K562 (cell line): ENCODE results near the gene SLC25A21. TPM values are rescaled to one million over a fixed set of nuclear protein-coding genes. Genes with fewer than 3 reads are reported as not detected.

Source experiments
- ATAC-seq: fragments of 200-7000 bp; cut with Tn5 transposase; 3 replicates; pipeline ENCODE4 v1.9.1; 2020; ENCODE audit warnings: moderate library complexity
- BruUV-seq: library from RNA; stranded (reverse); fragments of 400-500 nt; replicated peaks from 2 replicates; lab custom pipeline; 2021; lab: Mats Ljungman, UMichigan
- CTCF ChIA-PET: fragments of 300-600 bp; formaldehyde crosslinking; extraction: SDS; loops from one replicate; lab custom pipeline; 2021; ENCODE audit warnings: low intra/inter-chr PET ratio; lab: Yijun Ruan, JAX
- POLR2A ChIA-PET: fragments of 300-600, 350-650 bp; sonication (Branson Sonifier 250); formaldehyde crosslinking; extraction: SDS; loops from one replicate; lab custom pipeline; 2021; ENCODE audit warnings: antibody characterized with exemption, inconsistent platforms; lab: Yijun Ruan, JAX
- DNase-seq, 4 experiments: peaks; one replicate each; pipeline versions ENCODE4 v3.0.0 to v3.0.0-alpha.2; 2011 to 2018; ENCODE audit warnings: low spot score in 3 of 4, mixed read lengths in 3 of 4; ENCODE audit errors: extremely low read depth in 1 of 4
- FAIRE-seq: peaks from 2 replicates; lab custom pipeline; 2011; peaks lifted over from hg19 to GRCh38; lab: Jason Lieb, UNC
- H2AFZ ChIP-seq: 2 replicates; pipeline ENCODE4 v1.6.0; 2011; ENCODE audit warnings: low read depth, low read length, control low read depth, inconsistent platforms
- H3K27ac ChIP-seq: fragments of 200-600 bp; 3 replicates; pipeline ENCODE4 v1.8.0; 2011; ENCODE audit warnings: low read depth, mild to moderate bottlenecking, control low read depth, inconsistent platforms, low read length, moderate library complexity, mixed read lengths; ENCODE audit errors: extremely low read depth
- H3K27me3 ChIP-seq, 2 experiments: fragments of 300-600 bp in 1 of 2; 2 replicates in 1 of 2; 3 replicates in 1 of 2; pipeline versions ENCODE4 v1.6.0 to v1.8.0; 2011; ENCODE audit warnings: inconsistent platforms in 2 of 2, low read length in 2 of 2, mild to moderate bottlenecking in 1 of 2, mixed read lengths in 1 of 2, moderate library complexity in 1 of 2; ENCODE audit not compliant: control insufficient read depth in 2 of 2, insufficient read depth in 2 of 2
- H3K36me3 ChIP-seq: fragments of 300-600 bp; 3 replicates; pipeline ENCODE4 v1.8.0; 2011; ENCODE audit warnings: mild to moderate bottlenecking, low read length, inconsistent platforms; ENCODE audit not compliant: control insufficient read depth, insufficient read depth
- H3K4me1 ChIP-seq, 2 experiments: fragments of 200-600 bp in 1 of 2; replicated peaks in 1 of 2; 2 replicates in 1 of 2; 3 replicates in 1 of 2; pipeline versions ENCODE4 v1.5.1 to v1.8.0; 2011; ENCODE audit warnings: inconsistent platforms in 2 of 2, low read length in 2 of 2, mild to moderate bottlenecking in 1 of 2, mixed read lengths in 1 of 2, moderate library complexity in 1 of 2; ENCODE audit not compliant: control insufficient read depth in 2 of 2, insufficient read depth in 2 of 2
- H3K4me2 ChIP-seq: 2 replicates; pipeline ENCODE4 v1.6.1; 2011; ENCODE audit warnings: low read length, control low read depth, inconsistent platforms, mixed read lengths; ENCODE audit not compliant: insufficient read depth
- H3K4me3 ChIP-seq: fragments of 200-600 bp; sonication (generic), shearing (Covaris generic); 2 replicates; pipeline ENCODE4 v1.5.1; 2016; ENCODE audit warnings: control low read depth, inconsistent platforms
- H3K79me2 ChIP-seq: fragments of 200-600 bp; 3 replicates; pipeline ENCODE4 v1.8.0; 2011; ENCODE audit warnings: low read length, inconsistent platforms; ENCODE audit not compliant: control insufficient read depth, insufficient read depth
- H3K9ac ChIP-seq, 2 experiments: 2 replicates each; pipeline versions ENCODE4 v1.6.0 to v1.6.1; 2011; ENCODE audit warnings: low read depth in 2 of 2, low read length in 2 of 2, control low read depth in 1 of 2, inconsistent platforms in 1 of 2, mild to moderate bottlenecking in 1 of 2, mixed read lengths in 1 of 2; ENCODE audit not compliant: insufficient read depth in 1 of 2
- H3K9me1 ChIP-seq: one replicate; pipeline ENCODE4 v1.6.0; 2011; ENCODE audit warnings: inconsistent platforms, mild to moderate bottlenecking, low read length, moderate library complexity; ENCODE audit not compliant: control insufficient read depth, insufficient read depth
- H3K9me3 ChIP-seq: replicated peaks from 2 replicates; pipeline ENCODE4 v1.5.1; 2011; ENCODE audit warnings: low read depth, low read length, inconsistent platforms; ENCODE audit not compliant: control insufficient read depth, insufficient read depth
- H4K20me1 ChIP-seq: replicated peaks from 2 replicates; pipeline ENCODE4 v1.6.1; 2011; ENCODE audit warnings: low read length, inconsistent platforms, mixed read lengths; ENCODE audit not compliant: control insufficient read depth, insufficient read depth
- EP400 ChIP-seq: fragments of 450-650 bp; IDR thresholded peaks from 2 replicates; pipeline ENCODE4 v1.6.1; 2017; ENCODE audit warnings: antibody characterized with exemption, mild to moderate bottlenecking, moderate library complexity
- EZH2 ChIP-seq: IDR thresholded peaks from 2 replicates; pipeline ENCODE4 v1.6.1; 2012; ENCODE audit warnings: low read depth, mild to moderate bottlenecking, inconsistent platforms, low read length, borderline replicate concordance
- FOXA3 ChIP-seq, 2 experiments: fragments of 450-650 bp in 1 of 2; sonication (generic) in 1 of 2; formaldehyde crosslinking; IDR thresholded peaks in 1 of 2; conservative IDR thresholded peaks in 1 of 2; 2 replicates each; pipeline versions ENCODE4 v1.4.0 to v1.8.0; 2020 to 2022; ENCODE audit warnings: mild to moderate bottlenecking in 2 of 2, missing genetic modification reagents in 1 of 2
- HNRNPLL ChIP-seq: fragments of 200-400 bp; formaldehyde crosslinking; IDR thresholded peaks from 2 replicates; pipeline ENCODE4 v1.6.1; 2017; ENCODE audit warnings: low read length, low read depth, mild to moderate bottlenecking; ENCODE audit not compliant: poor library complexity, severe bottlenecking
- KDM2B ChIP-seq: fragments of 250-450 bp; sonication (Bioruptor Pico); IDR thresholded peaks from 2 replicates; pipeline ENCODE4 v1.8.0; 2021; ENCODE audit warnings: mild to moderate bottlenecking, moderate library complexity
- MIER1 ChIP-seq: fragments of 450-650 bp; IDR thresholded peaks from 2 replicates; pipeline ENCODE4 v1.6.1; 2016; ENCODE audit warnings: antibody characterized with exemption, mild to moderate bottlenecking, low read depth
- PHF21A ChIP-seq: fragments of 450-650 bp; IDR thresholded peaks from 2 replicates; pipeline ENCODE4 v1.6.1; 2017; ENCODE audit warnings: low read depth, borderline replicate concordance
- RBM25 ChIP-seq: fragments of 200-400 bp; formaldehyde crosslinking; IDR thresholded peaks from 2 replicates; pipeline ENCODE4 v1.6.1; 2018; ENCODE audit warnings: low read length, low read depth, moderate library complexity; ENCODE audit not compliant: severe bottlenecking
- RFX1 ChIP-seq: fragments of 450-650 bp; IDR thresholded peaks from 2 replicates; pipeline ENCODE4 v1.6.1; 2016; ENCODE audit warnings: mild to moderate bottlenecking, moderate library complexity
- SMAD2 ChIP-seq: fragments of 150-350 bp; IDR thresholded peaks from 2 replicates; pipeline ENCODE4 v1.6.1; 2014; ENCODE audit warnings: low read depth, mild to moderate bottlenecking, low read length
- TAF15 ChIP-seq: fragments of 200-400 bp; formaldehyde crosslinking; IDR thresholded peaks from 2 replicates; pipeline ENCODE4 v1.6.1; 2017; ENCODE audit warnings: mild to moderate bottlenecking, low read depth, low read length, moderate library complexity
- TCF3 ChIP-seq: sonication (generic); formaldehyde crosslinking; IDR thresholded peaks from 2 replicates; pipeline ENCODE4 v1.4.0; 2020; ENCODE audit warnings: mild to moderate bottlenecking, missing genetic modification reagents
- ZC3H4 ChIP-seq: sonication (generic); formaldehyde crosslinking; IDR thresholded peaks from 2 replicates; pipeline ENCODE4 v1.9.0; 2021; ENCODE audit warnings: missing genetic modification reagents, borderline replicate concordance
- WGBS: fragments of 100-300 bp; shearing (Covaris generic); methylation state at CpG from one replicate; pipeline ENCODE4 v1.1.6; 2016; ENCODE audit warnings: low coverage, mixed read lengths; ENCODE audit not compliant: insufficient coverage; ENCODE audit errors: missing lambda C conversion rate; 5-methylcytosine and 5-hydroxymethylcytosine counted together
- in situ Hi-C: fragments of 300-500 bp; cut with MboI; formaldehyde crosslinking; loops from 4 replicates; pipeline ENCODE4 v1.15.0; 2018; ENCODE audit warnings: inconsistent platforms, mixed read lengths
- intact Hi-C: fragments of 100-400 bp; cut with micrococcal nuclease; formaldehyde crosslinking; loops from 2 replicates; pipeline ENCODE4 v1.14.2; 2022
- polyA plus RNA-seq, 8 experiments: library from polyadenylated mRNA; depleted of rRNA in 4 of 8; stranded (reverse) in 5 of 8; unstranded in 3 of 8; fragments of >200 nt; fragmentation: Nextera tagmentation in 2 of 8; fragmentation: Illumina TruSeq in 1 of 8; extraction: Ambion mirVana in 2 of 8; extraction: Trizol in 1 of 8; gene quantifications; 2 replicates each; pipeline versions ENCODE4 v1.2.1 to v1.2.3, GENCODE V29; 2011 to 2014; ENCODE audit warnings: inconsistent platforms in 1 of 8, missing spikeins in 1 of 8
- total RNA-seq, 7 experiments: library from RNA; depleted of rRNA in 6 of 7; stranded (reverse); fragments of >200 nt in 6 of 7; fragmentation: Illumina TruSeq in 2 of 7; extraction: Trizol in 2 of 7; gene quantifications; 2 replicates each; pipeline versions ENCODE4 v1.2.1 to v1.2.3, GENCODE V29; 2011 to 2021; ENCODE audit warnings: low replicate concordance in 1 of 7
- TF ChIP-seq, protein P1 (sequence below), 3 experiments: fragments of 200-800 bp in 1 of 3; sonication (Bioruptor generic) in 1 of 3; sonication (generic) in 1 of 3; formaldehyde crosslinking in 1 of 3; IDR thresholded peaks; 2 replicates each; pipeline versions ENCODE4 v1.6.1 to v1.8.0; 2016 to 2022; ENCODE audit warnings: mild to moderate bottlenecking in 2 of 3, missing compliant biosample characterization in 2 of 3, missing genetic modification characterization in 2 of 3, missing genetic modification reagents in 1 of 3
- TF ChIP-seq, protein P2 (sequence below): fragments of 150-350 bp; conservative IDR thresholded peaks from 2 replicates; pipeline ENCODE4 v1.6.1; 2014; ENCODE audit warnings: low read length
- TF ChIP-seq, protein P3 (sequence below): fragments of 250-450 bp; sonication (Bioruptor Pico); IDR thresholded peaks from 2 replicates; pipeline ENCODE4 v1.8.0; 2021; ENCODE audit warnings: mild to moderate bottlenecking, moderate library complexity

The SLC25A21 gene
- total and polyA plus RNA-seq, 9 of the 15 experiments (the other 6 are each of a cell fraction or from before 2014, with no cell fraction given) = 15.2 to 46.7 (median 28.7) TPM

DNA sequence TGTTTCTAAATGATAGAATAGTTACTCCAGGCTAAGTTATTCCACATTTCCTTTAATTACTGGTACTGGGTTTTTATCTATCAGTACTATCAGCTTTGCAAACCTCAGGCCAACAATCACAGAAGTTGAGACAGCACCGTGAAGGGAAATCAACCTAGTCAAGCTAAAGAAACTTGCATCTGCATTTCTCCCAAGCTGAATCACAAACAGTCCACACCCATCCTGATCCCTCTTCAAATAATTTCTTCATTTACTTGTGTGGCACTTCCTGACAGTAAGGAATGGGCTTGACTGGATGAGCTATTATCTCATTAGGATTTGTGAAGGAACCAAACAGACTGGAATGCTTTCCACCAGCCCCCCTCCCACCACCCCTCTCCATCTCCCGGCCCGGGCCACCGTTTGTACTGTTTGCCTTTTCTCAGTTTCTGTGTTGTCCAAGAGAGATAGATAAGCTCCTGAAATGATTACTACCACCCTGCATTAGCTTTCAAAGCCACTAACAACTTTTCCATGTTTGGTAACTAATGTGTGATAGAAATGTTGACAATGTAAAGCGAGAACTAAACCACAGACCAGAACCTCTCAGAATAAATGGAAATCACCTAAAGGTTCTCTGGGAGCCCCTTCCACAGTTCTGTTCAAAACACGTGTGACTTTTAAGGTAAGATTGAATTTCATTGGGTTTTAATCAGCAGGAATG, 236.3 kb downstream of the SLC25A21 start:
- Histone ChIP-seq H3K4me1 (no peaks in the 10 kb centered on the region), H3K36me3 (no peaks in the 10 kb centered on the region; the same call in 2 of the 3 replicates), H3K27me3 (no peaks in the 10 kb centered on the region), H3K27ac (no peak overlapping the region), H3K9me3 (no peaks in the 10 kb centered on the region), H3K9ac (no peak overlapping the region), H4K20me1 (no peaks in the 10 kb centered on the region), H3K79me2 (no peaks in the 10 kb centered on the region), H3K9me1 (no peaks in the 10 kb centered on the region), H3K4me2 (no peak overlapping the region), H3K4me3 (no peak overlapping the region), H2AFZ (no peak overlapping the region)
- POLR2A ChIA-PET = no interaction called here
- no peak for DNase-seq
- no peak for ATAC-seq
- no TSS peak for BruUV-seq
- 30% methylated on average over 4 of the region's 6 CpGs for WGBS
- no peak for FAIRE-seq
- in situ Hi-C loops = no loop called here
- intact Hi-C loops = no loop called here
- CTCF ChIA-PET = no interaction called here
- no peak for TF ChIP-seq RFX1
- TF ChIP-seq, protein P1, sequence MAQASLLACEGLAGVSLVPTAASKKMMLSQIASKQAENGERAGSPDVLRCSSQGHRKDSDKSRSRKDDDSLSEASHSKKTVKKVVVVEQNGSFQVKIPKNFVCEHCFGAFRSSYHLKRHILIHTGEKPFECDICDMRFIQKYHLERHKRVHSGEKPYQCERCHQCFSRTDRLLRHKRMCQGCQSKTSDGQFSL (CRISPR knock-in tag; IDR thresholded peaks at IDR 0.05) = no peak
- TF ChIP-seq, protein P1 (tag; IDR thresholded peaks at IDR 0.05) = no peak
- no peak for TF ChIP-seq KDM2B (CRISPR knock-in tag)
- TF ChIP-seq PHF21A = no peak
- TF ChIP-seq MIER1 = no peak
- TF ChIP-seq, protein P2, sequence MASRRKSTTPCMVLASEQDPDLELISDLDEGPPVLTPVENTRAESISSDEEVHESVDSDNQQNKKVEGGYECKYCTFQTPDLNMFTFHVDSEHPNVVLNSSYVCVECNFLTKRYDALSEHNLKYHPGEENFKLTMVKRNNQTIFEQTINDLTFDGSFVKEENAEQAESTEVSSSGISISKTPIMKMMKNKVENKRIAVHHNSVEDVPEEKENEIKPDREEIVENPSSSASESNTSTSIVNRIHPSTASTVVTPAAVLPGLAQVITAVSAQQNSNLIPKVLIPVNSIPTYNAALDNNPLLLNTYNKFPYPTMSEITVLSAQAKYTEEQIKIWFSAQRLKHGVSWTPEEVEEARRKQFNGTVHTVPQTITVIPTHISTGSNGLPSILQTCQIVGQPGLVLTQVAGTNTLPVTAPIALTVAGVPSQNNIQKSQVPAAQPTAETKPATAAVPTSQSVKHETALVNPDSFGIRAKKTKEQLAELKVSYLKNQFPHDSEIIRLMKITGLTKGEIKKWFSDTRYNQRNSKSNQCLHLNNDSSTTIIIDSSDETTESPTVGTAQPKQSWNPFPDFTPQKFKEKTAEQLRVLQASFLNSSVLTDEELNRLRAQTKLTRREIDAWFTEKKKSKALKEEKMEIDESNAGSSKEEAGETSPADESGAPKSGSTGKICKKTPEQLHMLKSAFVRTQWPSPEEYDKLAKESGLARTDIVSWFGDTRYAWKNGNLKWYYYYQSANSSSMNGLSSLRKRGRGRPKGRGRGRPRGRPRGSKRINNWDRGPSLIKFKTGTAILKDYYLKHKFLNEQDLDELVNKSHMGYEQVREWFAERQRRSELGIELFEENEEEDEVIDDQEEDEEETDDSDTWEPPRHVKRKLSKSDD = no peak
- TF ChIP-seq EZH2 = no peak
- TF ChIP-seq TCF3 (CRISPR knock-in tag) = no peak
- TF ChIP-seq TAF15 = no peak
- TF ChIP-seq RBM25 = no peak
- no peak for TF ChIP-seq HNRNPLL
- TF ChIP-seq FOXA3 (CRISPR knock-in tag; conservative IDR thresholded peaks at IDR 0.05 in 1 of 2, IDR thresholded peaks at IDR 0.05 in 1 of 2) = no peak
- TF ChIP-seq, protein P3, sequence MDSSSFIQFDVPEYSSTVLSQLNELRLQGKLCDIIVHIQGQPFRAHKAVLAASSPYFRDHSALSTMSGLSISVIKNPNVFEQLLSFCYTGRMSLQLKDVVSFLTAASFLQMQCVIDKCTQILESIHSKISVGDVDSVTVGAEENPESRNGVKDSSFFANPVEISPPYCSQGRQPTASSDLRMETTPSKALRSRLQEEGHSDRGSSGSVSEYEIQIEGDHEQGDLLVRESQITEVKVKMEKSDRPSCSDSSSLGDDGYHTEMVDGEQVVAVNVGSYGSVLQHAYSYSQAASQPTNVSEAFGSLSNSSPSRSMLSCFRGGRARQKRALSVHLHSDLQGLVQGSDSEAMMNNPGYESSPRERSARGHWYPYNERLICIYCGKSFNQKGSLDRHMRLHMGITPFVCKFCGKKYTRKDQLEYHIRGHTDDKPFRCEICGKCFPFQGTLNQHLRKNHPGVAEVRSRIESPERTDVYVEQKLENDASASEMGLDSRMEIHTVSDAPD (CRISPR knock-in tag) = no peak
- TF ChIP-seq EP400 = no peak
- no peak for TF ChIP-seq ZC3H4
- no peak for TF ChIP-seq SMAD2
